Type B pancreatic cell (in vitro differentiated cells): ENCODE results near the gene BICD2. TPM values are rescaled to one million over a fixed set of nuclear protein-coding genes. Genes with fewer than 3 reads are reported as not detected.

Experiments
- DNase-seq: peaks from one replicate; pipeline ENCODE4 v3.0.0; 2021; ENCODE audit warnings: mixed read lengths; ENCODE audit not compliant: unreplicated experiment; ENCODE audit errors: extremely low spot score
- H3K27ac Mint-ChIP-seq: 2 replicates; pipeline ENCODE4 v1.8.0; 2021; ENCODE audit warnings: mild to moderate bottlenecking, mixed read lengths
- H3K27me3 Mint-ChIP-seq: 2 replicates; pipeline ENCODE4 v1.8.0; 2021; ENCODE audit warnings: mixed read lengths
- H3K36me3 Mint-ChIP-seq: 2 replicates; pipeline ENCODE4 v1.8.0; 2021; ENCODE audit warnings: mixed read lengths
- H3K4me1 Mint-ChIP-seq: one replicate; pipeline ENCODE4 v1.8.0; 2021; ENCODE audit warnings: mixed read lengths; ENCODE audit not compliant: unreplicated experiment
- H3K4me3 Mint-ChIP-seq: 2 replicates; pipeline ENCODE4 v1.8.0; 2021; ENCODE audit warnings: mild to moderate bottlenecking, mixed read lengths
- H3K9me3 Mint-ChIP-seq: 2 replicates; pipeline ENCODE4 v1.8.0; 2021; ENCODE audit warnings: mixed read lengths
- total RNA-seq: library from RNA; stranded (reverse); gene quantifications from 2 replicates; pipeline ENCODE4 v1.2.1, GENCODE V29; 2021; ENCODE audit warnings: low replicate concordance
- TF ChIP-seq, protein P1 (sequence below): fragments of 200-600 bp; sonication (generic); conservative IDR thresholded peaks from 2 replicates; pipeline ENCODE4 v1.5.0; 2021; ENCODE audit warnings: antibody characterized with exemption, mild to moderate bottlenecking

BICD2 gene
- total RNA-seq, 1 donor from 2014 or later = 28.6 TPM

GRCh38 chr9:92711146-92711545, 53.5 kb downstream of the BICD2 start:
- TF ChIP-seq, protein P1, sequence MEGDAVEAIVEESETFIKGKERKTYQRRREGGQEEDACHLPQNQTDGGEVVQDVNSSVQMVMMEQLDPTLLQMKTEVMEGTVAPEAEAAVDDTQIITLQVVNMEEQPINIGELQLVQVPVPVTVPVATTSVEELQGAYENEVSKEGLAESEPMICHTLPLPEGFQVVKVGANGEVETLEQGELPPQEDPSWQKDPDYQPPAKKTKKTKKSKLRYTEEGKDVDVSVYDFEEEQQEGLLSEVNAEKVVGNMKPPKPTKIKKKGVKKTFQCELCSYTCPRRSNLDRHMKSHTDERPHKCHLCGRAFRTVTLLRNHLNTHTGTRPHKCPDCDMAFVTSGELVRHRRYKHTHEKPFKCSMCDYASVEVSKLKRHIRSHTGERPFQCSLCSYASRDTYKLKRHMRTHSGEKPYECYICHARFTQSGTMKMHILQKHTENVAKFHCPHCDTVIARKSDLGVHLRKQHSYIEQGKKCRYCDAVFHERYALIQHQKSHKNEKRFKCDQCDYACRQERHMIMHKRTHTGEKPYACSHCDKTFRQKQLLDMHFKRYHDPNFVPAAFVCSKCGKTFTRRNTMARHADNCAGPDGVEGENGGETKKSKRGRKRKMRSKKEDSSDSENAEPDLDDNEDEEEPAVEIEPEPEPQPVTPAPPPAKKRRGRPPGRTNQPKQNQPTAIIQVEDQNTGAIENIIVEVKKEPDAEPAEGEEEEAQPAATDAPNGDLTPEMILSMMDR = no peak
- no peaks in the 10 kb centered on the region for H3K27me3 Mint-ChIP-seq
- H3K27ac Mint-ChIP-seq = no peak overlapping the region
- DNase-seq = no peak
- H3K9me3 Mint-ChIP-seq = peaks cover 1% of the 10 kb centered on the region
- H3K36me3 Mint-ChIP-seq = peaks cover 8% of the 10 kb centered on the region
- H3K4me1 Mint-ChIP-seq = no peaks in the 10 kb centered on the region
- H3K4me3 Mint-ChIP-seq = no peak overlapping the region

DNA sequence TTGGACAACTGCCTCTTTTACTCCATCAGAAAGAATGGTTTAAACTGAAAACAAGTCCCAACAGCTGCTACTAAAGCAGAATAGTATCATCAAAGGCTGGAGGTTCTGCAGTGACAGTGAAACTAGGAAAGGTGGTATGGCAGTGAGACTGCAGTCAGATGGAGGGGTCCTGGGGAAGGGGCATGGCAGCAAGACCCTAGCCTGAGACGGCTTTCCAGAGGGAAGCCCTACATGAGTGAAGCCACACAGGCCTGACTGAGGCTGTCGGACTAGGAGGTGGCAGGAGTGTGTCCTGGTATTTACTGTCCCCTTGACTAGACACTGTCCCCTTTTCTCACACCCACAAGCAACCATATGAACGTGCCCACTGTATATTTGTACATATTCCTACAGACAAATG, 54.3 kb downstream of the BICD2 start:
- TF ChIP-seq, protein P1 = no peak
- Mint-ChIP-seq H3K27ac (no peak overlapping the region), H3K4me1 (no peaks in the 10 kb centered on the region), H3K36me3 (peaks cover 10% of the 10 kb centered on the region), H3K4me3 (no peak overlapping the region), H3K9me3 (peaks cover 4% of the 10 kb centered on the region), H3K27me3 (no peaks in the 10 kb centered on the region)
- DNase-seq = no peak

GRCh38 chr9:92709954-92710353, 54.7 kb downstream of the BICD2 start:
- H3K4me1 Mint-ChIP-seq = no peaks in the 10 kb centered on the region
- TF ChIP-seq, protein P1 = no peak
- peaks cover 4% of the 10 kb centered on the region for H3K9me3 Mint-ChIP-seq
- H3K4me3 Mint-ChIP-seq = no peak overlapping the region
- no peak overlapping the region for H3K27ac Mint-ChIP-seq
- H3K27me3 Mint-ChIP-seq = no peaks in the 10 kb centered on the region
- peaks cover 10% of the 10 kb centered on the region for H3K36me3 Mint-ChIP-seq
- no peak for DNase-seq

DNA sequence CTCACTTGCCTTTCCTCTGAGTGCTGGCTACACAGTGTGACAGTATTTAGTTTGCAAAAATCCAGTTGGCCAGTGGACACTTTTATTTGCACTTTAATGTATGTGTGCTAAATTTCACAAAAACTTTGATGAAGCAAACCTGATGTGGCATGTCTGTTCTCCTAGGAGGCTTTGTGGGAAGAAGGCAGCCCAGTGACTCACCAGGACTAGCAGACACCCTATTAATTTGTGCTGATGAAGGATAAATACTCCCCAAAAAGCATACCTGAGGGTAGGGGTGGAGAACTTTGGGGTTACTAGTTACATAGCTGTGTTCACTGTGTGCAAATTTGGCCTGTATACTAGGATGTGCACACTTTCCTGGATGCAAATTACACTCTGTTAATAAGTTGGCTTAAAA, 55.4 kb downstream of the BICD2 start:
- TF ChIP-seq, protein P1 = no peak
- no peak for DNase-seq
- H3K27me3 Mint-ChIP-seq = no peaks in the 10 kb centered on the region
- no peak overlapping the region for H3K27ac Mint-ChIP-seq
- peaks cover 4% of the 10 kb centered on the region for H3K9me3 Mint-ChIP-seq
- peaks cover 13% of the 10 kb centered on the region for H3K36me3 Mint-ChIP-seq
- H3K4me1 Mint-ChIP-seq = no peaks in the 10 kb centered on the region
- no peak overlapping the region for H3K4me3 Mint-ChIP-seq

GRCh38 chr9:92707530-92707929, 57.1 kb downstream of the BICD2 start:
- TF ChIP-seq, protein P1 = no peak
- Mint-ChIP-seq H3K9me3 (peaks cover 4% of the 10 kb centered on the region), H3K4me1 (no peaks in the 10 kb centered on the region), H3K36me3 (peaks cover 13% of the 10 kb centered on the region), H3K27ac (peak overlapping the region; percentile 12), H3K4me3 (no peak overlapping the region), H3K27me3 (no peaks in the 10 kb centered on the region)
- no peak for DNase-seq
